ENCODE results near the gene UMPS. TPM values are rescaled to one million over a fixed set of nuclear protein-coding genes. Genes with fewer than 3 reads are reported as not detected.
"Not testable (repeated sequence)": the region's sequence is repeated elsewhere in the genome, so short reads cannot be mapped to it uniquely, and the experiment has no call there.

The UMPS gene
- total RNA-seq, 2 donors from 2014 or later = 6.6 to 14.3 TPM

GRCh38 chr3:124699686-124700396 is 30.4 kb upstream of the UMPS start:
- no peak for TF ChIP-seq CTCF (IDR thresholded peaks at IDR 0.05)
- no peak overlapping the region for H3K27ac ChIP-seq

DNA sequence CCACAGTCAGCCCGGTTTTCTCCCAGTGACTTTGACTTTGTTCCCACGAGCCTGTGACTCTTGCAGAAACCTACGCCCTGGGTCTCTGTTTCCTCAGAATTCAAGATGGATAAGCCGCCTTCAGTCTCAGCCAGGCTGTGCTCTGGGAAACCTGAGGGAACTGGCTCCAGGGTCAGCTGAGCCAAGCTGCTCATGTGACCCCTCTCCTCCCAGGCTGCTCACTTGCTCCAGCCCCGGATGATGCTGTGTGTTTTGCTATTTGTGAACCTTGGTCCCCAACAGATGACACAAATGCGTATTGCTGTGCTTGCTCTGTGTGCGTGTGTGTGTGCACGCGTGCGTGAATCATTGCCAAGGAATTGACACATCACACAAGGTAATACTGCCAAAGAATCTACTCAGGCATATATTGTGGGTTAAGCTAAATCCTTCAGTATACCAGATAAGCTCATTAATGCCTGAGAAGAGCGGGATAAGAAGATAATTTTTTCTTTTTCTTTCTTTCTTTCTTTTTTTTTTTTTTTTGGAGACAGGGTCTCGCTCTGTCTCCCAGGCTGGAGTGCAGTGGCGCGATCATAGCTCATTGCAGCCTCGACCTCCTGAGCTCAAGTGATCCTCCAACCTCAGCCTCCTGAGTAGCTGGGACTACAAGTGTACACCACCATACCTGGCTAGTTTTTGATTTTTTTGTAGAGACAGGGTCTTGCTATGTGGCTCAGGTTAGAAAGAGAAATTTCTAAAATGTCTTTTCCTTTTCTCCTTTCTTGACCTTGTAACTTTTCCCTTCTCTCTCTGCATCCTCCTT is 29.2 kb upstream of the UMPS start:
- TF ChIP-seq CTCF (IDR thresholded peaks at IDR 0.05) = no peak
- Histone ChIP-seq H3K4me3 (no peak overlapping the region), H3K4me1 (no peaks in the 10 kb centered on the region), H3K27me3 (no peaks in the 10 kb centered on the region), H3K27ac (no peak overlapping the region), H3K9me3 (no peaks in the 10 kb centered on the region), H3K36me3 (no peaks in the 10 kb centered on the region)
- DNase-seq (ENCODE audit: low spot score) = no peak

More at GRCh38 chr3:124699686-124700396, 30.4 kb upstream of the UMPS start:
- Histone ChIP-seq H3K9me3 (no peaks in the 10 kb centered on the region), H3K36me3 (no peaks in the 10 kb centered on the region), H3K27me3 (no peaks in the 10 kb centered on the region), H3K4me1 (no peaks in the 10 kb centered on the region), H3K4me3 (no peak overlapping the region)
- DNase-seq (ENCODE audit: low spot score) = no peak

DNA sequence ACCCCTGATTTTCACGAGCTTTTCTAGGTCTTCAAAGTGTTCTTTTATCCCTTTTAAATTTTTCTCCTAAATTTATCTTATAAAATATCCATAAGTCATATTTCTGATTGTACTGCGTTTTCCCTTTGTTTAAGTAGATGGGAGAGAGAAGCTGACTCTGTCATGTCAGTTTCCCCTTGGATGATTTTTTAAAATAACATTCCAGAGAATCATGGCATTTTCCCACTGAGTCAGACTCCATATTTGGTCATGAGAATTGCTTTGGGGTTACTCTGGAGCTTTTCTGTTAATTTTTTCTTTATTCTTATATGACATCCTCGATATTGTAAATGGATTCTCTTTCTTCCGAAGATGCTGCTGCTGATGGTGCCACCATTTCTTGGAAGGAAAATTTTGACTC is 28.6 kb upstream of the UMPS start:
- no peak for TF ChIP-seq CTCF (IDR thresholded peaks at IDR 0.05)
- Histone ChIP-seq H3K36me3 (no peaks in the 10 kb centered on the region), H3K4me1 (no peaks in the 10 kb centered on the region), H3K9me3 (no peaks in the 10 kb centered on the region), H3K27ac (no peak overlapping the region), H3K27me3 (no peaks in the 10 kb centered on the region), H3K4me3 (no peak overlapping the region)
- DNase-seq (ENCODE audit: low spot score) = no peak

DNA sequence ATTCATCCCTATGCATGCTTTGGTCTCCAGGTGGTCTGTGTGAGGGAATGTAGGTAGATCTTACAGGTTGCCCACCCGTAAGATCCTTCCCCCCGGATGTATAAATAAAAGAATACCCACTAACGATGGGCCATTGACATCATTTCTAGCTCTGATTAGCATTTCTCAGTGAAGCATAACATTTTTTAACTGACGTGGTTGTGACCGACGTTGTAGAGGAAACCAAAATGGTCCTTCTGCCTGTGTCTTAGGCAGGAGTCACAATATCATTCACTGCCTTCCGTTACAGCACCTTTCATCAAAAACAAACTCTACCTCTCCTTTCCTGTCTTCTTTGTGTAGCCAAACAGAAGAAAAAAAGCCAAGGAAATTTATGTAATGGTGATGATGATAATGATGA is 27.3 kb upstream of the UMPS start:
- H3K27me3 ChIP-seq = no peaks in the 10 kb centered on the region
- H3K4me1 ChIP-seq = no peaks in the 10 kb centered on the region
- H3K36me3 ChIP-seq = no peaks in the 10 kb centered on the region
- DNase-seq (ENCODE audit: low spot score) = no peak
- H3K27ac ChIP-seq = no peak overlapping the region
- H3K4me3 ChIP-seq = no peak overlapping the region
- no peak for TF ChIP-seq CTCF (IDR thresholded peaks at IDR 0.05)
- H3K9me3 ChIP-seq = no peaks in the 10 kb centered on the region

DNA sequence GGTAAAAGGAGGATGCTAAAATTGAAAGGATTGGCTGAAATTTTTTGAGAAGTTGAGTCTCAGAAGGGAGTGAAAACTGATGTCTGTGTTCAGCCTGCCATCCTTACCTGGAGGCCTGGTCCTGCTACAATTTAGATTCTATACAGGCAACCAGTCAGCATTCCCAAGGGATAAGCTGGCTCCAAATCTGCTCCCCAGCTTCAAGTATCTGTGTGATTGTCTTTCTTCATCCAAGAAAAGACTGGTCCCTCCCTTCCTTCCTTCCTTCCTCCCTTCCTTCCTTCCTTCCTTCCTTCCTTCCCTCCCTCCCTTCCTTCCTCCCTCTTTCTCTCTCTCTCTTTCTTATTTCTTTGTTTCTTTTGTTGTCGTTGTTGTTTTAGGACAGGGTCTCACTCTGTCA is 24.7 kb upstream of the UMPS start:
- Histone ChIP-seq H3K27me3 (no peaks in the 10 kb centered on the region), H3K9me3 (no peaks in the 10 kb centered on the region), H3K4me1 (no peaks in the 10 kb centered on the region), H3K36me3 (no peaks in the 10 kb centered on the region), H3K27ac (no peak overlapping the region), H3K4me3 (no peak overlapping the region)
- DNase-seq (ENCODE audit: low spot score) = no peak
- no peak for TF ChIP-seq CTCF (IDR thresholded peaks at IDR 0.05)

DNA sequence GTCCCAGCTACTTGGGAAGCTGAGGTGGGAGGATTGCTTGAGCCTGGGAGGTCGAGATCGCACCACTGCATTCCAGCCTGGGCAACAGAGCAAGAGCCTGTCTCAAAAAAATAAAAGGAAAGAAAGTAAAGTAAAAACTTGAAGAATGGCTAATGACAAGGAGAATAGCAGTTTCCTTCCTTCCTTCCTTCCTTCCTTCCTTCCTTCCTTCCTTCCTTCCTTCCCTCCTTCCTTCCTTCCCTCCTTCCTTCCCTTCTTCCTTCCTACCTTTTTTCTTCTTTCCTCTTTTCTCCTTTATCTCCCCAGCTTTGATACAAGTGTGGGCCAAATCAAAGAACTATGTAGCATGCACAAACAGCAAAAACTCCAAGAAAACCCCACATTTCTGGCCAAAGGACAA is 23.0 kb upstream of the UMPS start:
- not testable (repeated sequence) for H3K36me3 ChIP-seq; H3K27ac ChIP-seq; H3K9me3 ChIP-seq; DNase-seq (ENCODE audit: low spot score); H3K4me3 ChIP-seq; H3K27me3 ChIP-seq; H3K4me1 ChIP-seq

Measured in right atrium auricular region (tissue), 2 donors.